Progenitor cell of endocrine pancreas (in vitro differentiated cells): ENCODE results near the gene MRPL17. TPM values are rescaled to one million over a fixed set of nuclear protein-coding genes. Genes with fewer than 3 reads are reported as not detected.

Experiments
- DNase-seq: peaks from one replicate; pipeline ENCODE4 v3.0.0; 2021; ENCODE audit warnings: low spot score; ENCODE audit not compliant: unreplicated experiment
- H3K27ac Mint-ChIP-seq: 2 replicates; pipeline ENCODE4 v1.8.0; 2021; ENCODE audit warnings: mild to moderate bottlenecking, moderate library complexity, mixed read lengths
- H3K27me3 Mint-ChIP-seq: 2 replicates; pipeline ENCODE4 v1.8.0; 2021; ENCODE audit warnings: mixed read lengths
- H3K36me3 Mint-ChIP-seq: 2 replicates; pipeline ENCODE4 v1.8.0; 2022; ENCODE audit warnings: mixed read lengths; ENCODE audit not compliant: insufficient read depth
- H3K4me1 Mint-ChIP-seq: 2 replicates; pipeline ENCODE4 v1.8.0; 2021; ENCODE audit warnings: low read depth, mixed read lengths
- H3K4me3 Mint-ChIP-seq: 2 replicates; pipeline ENCODE4 v1.8.0; 2021; ENCODE audit warnings: low read depth, mild to moderate bottlenecking, moderate library complexity, mixed read lengths
- H3K9me3 Mint-ChIP-seq: 2 replicates; pipeline ENCODE4 v1.8.0; 2021; ENCODE audit warnings: low read depth, mixed read lengths
- CTCF ChIP-seq: fragments of 200-600 bp; sonication (generic); IDR thresholded peaks from one replicate; pipeline ENCODE4 v1.5.0; 2021; ENCODE audit warnings: antibody characterized with exemption, mild to moderate bottlenecking; ENCODE audit not compliant: unreplicated experiment
- total RNA-seq: library from RNA; stranded (reverse); gene quantifications from 2 replicates; pipeline ENCODE4 v1.2.1, GENCODE V29; 2021

The MRPL17 gene
- total RNA-seq, 1 donor from 2014 or later, result 36.5 TPM

- no peak for TF ChIP-seq CTCF
Observed at GRCh38 chr11:6653656-6654055, 29.5 kb downstream of the MRPL17 start.

GRCh38 chr11:6653097-6653496 lies 30.0 kb downstream of the MRPL17 start:
- H3K4me1 Mint-ChIP-seq, result no peaks in the 10 kb centered on the region

More at GRCh38 chr11:6653656-6654055, 29.5 kb downstream of the MRPL17 start:
- H3K27me3 Mint-ChIP-seq, result peaks cover 11% of the 10 kb centered on the region
- no peak for DNase-seq
- no peak overlapping the region for H3K4me3 Mint-ChIP-seq
- no peaks in the 10 kb centered on the region for H3K4me1 Mint-ChIP-seq
- no peaks in the 10 kb centered on the region for H3K36me3 Mint-ChIP-seq
- H3K9me3 Mint-ChIP-seq, result no peaks in the 10 kb centered on the region
- H3K27ac Mint-ChIP-seq, result no peak overlapping the region

GRCh38 chr11:6652182-6652581 lies 31.0 kb downstream of the MRPL17 start:
- no peak for DNase-seq
- Mint-ChIP-seq H3K9me3 (no peaks in the 10 kb centered on the region), H3K36me3 (no peaks in the 10 kb centered on the region), H3K4me3 (no peak overlapping the region), H3K27me3 (peaks cover 11% of the 10 kb centered on the region), H3K4me1 (no peaks in the 10 kb centered on the region), H3K27ac (no peak overlapping the region)
- TF ChIP-seq CTCF, result no peak

More at GRCh38 chr11:6653097-6653496, 30.0 kb downstream of the MRPL17 start:
- Mint-ChIP-seq H3K9me3 (no peaks in the 10 kb centered on the region), H3K36me3 (no peaks in the 10 kb centered on the region), H3K27me3 (peaks cover 11% of the 10 kb centered on the region), H3K4me3 (no peak overlapping the region), H3K27ac (no peak overlapping the region)
- TF ChIP-seq CTCF, result no peak
- no peak for DNase-seq

GRCh38 chr11:6650980-6651379 lies 32.2 kb downstream of the MRPL17 start:
- H3K27ac Mint-ChIP-seq, result no peak overlapping the region
- TF ChIP-seq CTCF, result no peak
- H3K4me1 Mint-ChIP-seq, result no peaks in the 10 kb centered on the region
- no peaks in the 10 kb centered on the region for H3K36me3 Mint-ChIP-seq
- no peaks in the 10 kb centered on the region for H3K9me3 Mint-ChIP-seq
- no peak overlapping the region for H3K4me3 Mint-ChIP-seq
- no peaks in the 10 kb centered on the region for H3K27me3 Mint-ChIP-seq
- no peak for DNase-seq

GRCh38 chr11:6650104-6650503 lies 33.0 kb downstream of the MRPL17 start:
- no peak for DNase-seq
- H3K4me1 Mint-ChIP-seq, result peaks cover 8% of the 10 kb centered on the region
- H3K36me3 Mint-ChIP-seq, result no peaks in the 10 kb centered on the region
- no peaks in the 10 kb centered on the region for H3K27me3 Mint-ChIP-seq
- H3K27ac Mint-ChIP-seq, result no peak overlapping the region
- no peaks in the 10 kb centered on the region for H3K9me3 Mint-ChIP-seq
- no peak for TF ChIP-seq CTCF
- no peak overlapping the region for H3K4me3 Mint-ChIP-seq
